Gastrocnemius medialis (tissue), 4 donors: ENCODE measurements around the gene KIFC3. TPM values are rescaled to one million over a fixed set of nuclear protein-coding genes. Genes with fewer than 3 reads are reported as not detected.

Source experiments
- ATAC-seq, 2 donors: fragments of 150-250 bp; one replicate each; pipeline ENCODE4 v1.9.1; 2016
- DNase-seq, 2 donors: peaks; one replicate each; pipeline ENCODE4 v3.0.0-alpha.2; 2019
- H3K27ac ChIP-seq, 4 donors: fragments of 200-600 bp; sonication (generic); 1 replicate in 1 of 4; 2 replicates in 3 of 4; pipeline ENCODE4 v1.5.1; 2016 to 2018; ENCODE audit warnings: mild to moderate bottlenecking in 2 of 4, moderate library complexity in 1 of 4
- H3K27me3 ChIP-seq, 3 donors: fragments of 200-600 bp; sonication (generic) in 2 of 3; 1 replicate in 1 of 3; 2 replicates in 2 of 3; pipeline versions ENCODE4 v1.5.1 to v1.6.0; 2016 to 2019; ENCODE audit warnings: mild to moderate bottlenecking in 1 of 3, moderate library complexity in 1 of 3
- H3K36me3 ChIP-seq, 2 donors: fragments of 200-600 bp; sonication (generic) in 1 of 2; one replicate each; pipeline ENCODE4 v1.5.1; 2017 to 2018
- H3K4me1 ChIP-seq, 2 donors: fragments of 200-600 bp; sonication (generic) in 1 of 2; one replicate each; pipeline ENCODE4 v1.5.1; 2016 to 2017; ENCODE audit warnings: mild to moderate bottlenecking in 2 of 2
- H3K4me3 ChIP-seq, 4 donors: fragments of 200-600 bp; sonication (generic) in 3 of 4; 1 replicate in 1 of 4; 2 replicates in 3 of 4; pipeline ENCODE4 v1.5.1; 2016 to 2019; ENCODE audit warnings: mild to moderate bottlenecking in 2 of 4
- H3K9me3 ChIP-seq, 3 donors: fragments of 200-600 bp; sonication (generic) in 2 of 3; 1 replicate in 1 of 3; 2 replicates in 2 of 3; pipeline ENCODE4 v1.5.1; 2016 to 2019
- POLR2A ChIP-seq, 2 donors: fragments of 450-650 bp; IDR thresholded peaks; one replicate each; pipeline ENCODE4 v1.6.1; 2017; ENCODE audit warnings: antibody characterized with exemption in 2 of 2, mild to moderate bottlenecking in 2 of 2, moderate library complexity in 2 of 2
- in situ Hi-C, 4 donors: fragments of 200-750 bp; cut with MboI; loops; one replicate each; pipeline versions ENCODE4 v1.15.0 to v1.8.0; 2017; ENCODE audit warnings: low sequenced_read_pairs in 4 of 4
- intact Hi-C: fragments of 100-400 bp; cut with DNase I; formaldehyde crosslinking; loops from one replicate; pipeline ENCODE4 v1.15.1; 2023; ENCODE audit warnings: low total_unique reads
- total RNA-seq, 4 donors: library from RNA; depleted of rRNA; stranded (reverse); fragments of >200 nt; gene quantifications; one replicate each; pipeline versions ENCODE4 v1.1.0 to v1.2.3, GENCODE V29; 2016
- TF ChIP-seq, protein P1 (sequence below), 5 experiments: fragments of 450-650 bp in 3 of 5; fragments of 200-600 bp in 2 of 5; sonication (generic) in 2 of 5; IDR thresholded peaks in 4 of 5; conservative IDR thresholded peaks in 1 of 5; 1 replicate in 4 of 5; 2 replicates in 1 of 5; pipeline ENCODE4 v1.5.1; 2016 to 2019; ENCODE audit warnings: antibody characterized with exemption in 5 of 5, mild to moderate bottlenecking in 3 of 5, moderate library complexity in 3 of 5

Gene KIFC3
- total RNA-seq, 4 donors from 2014 or later = 2.1 to 12.0 (median 3.2) TPM

DNA sequence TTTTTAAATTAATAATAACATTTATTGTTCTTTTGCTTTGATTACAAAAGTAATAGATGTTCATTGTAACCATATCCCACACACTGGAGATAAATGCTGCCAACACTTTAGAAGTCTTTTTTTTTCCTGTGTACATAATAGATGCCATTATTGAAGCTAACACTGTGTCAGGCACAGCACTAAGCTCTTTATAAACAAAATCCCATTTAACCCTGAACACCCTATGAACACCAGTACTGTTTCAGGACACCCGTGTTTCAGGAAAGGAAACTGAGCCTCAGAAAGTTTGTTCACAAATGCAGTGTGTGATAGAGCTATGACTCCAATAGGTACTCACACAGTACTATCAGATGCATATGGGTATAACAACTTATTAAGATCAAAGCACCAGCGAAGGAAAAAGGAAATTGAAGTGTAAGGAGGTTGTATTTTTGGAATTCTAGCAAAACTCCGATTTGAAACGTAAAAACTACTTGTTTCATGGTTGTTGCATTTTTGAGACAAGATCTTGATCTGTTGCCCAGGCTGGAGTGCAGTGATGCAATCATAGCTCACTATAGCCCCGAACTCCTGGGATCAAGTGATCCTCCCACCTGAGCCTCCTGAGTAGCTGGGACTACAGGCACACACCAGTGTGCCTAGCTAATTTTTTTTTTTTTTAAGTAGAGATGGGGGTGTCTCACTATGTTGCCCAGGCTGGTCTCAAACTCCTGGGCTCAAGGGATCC, 2.0 kb upstream of the KIFC3 start:
- in situ Hi-C loops (no loop called here), intact Hi-C loops (no loop called here)
- Histone ChIP-seq H3K4me3 (no peak overlapping the region), H3K27me3 (no peaks in the 10 kb centered on the region), H3K9me3 (no peaks in the 10 kb centered on the region), H3K27ac (peak overlapping the region in 3 of 4 donors; percentile 51 to 77 (median 54)), H3K36me3 (no peaks in the 10 kb centered on the region), H3K4me1 (peaks cover 42 to 54% of the 10 kb centered on the region in 2 donors)
- DNase-seq (no peak), ATAC-seq (no peak)
- no peak for TF ChIP-seq POLR2A (IDR thresholded peaks at IDR 0.05)
- TF ChIP-seq, protein P1, sequence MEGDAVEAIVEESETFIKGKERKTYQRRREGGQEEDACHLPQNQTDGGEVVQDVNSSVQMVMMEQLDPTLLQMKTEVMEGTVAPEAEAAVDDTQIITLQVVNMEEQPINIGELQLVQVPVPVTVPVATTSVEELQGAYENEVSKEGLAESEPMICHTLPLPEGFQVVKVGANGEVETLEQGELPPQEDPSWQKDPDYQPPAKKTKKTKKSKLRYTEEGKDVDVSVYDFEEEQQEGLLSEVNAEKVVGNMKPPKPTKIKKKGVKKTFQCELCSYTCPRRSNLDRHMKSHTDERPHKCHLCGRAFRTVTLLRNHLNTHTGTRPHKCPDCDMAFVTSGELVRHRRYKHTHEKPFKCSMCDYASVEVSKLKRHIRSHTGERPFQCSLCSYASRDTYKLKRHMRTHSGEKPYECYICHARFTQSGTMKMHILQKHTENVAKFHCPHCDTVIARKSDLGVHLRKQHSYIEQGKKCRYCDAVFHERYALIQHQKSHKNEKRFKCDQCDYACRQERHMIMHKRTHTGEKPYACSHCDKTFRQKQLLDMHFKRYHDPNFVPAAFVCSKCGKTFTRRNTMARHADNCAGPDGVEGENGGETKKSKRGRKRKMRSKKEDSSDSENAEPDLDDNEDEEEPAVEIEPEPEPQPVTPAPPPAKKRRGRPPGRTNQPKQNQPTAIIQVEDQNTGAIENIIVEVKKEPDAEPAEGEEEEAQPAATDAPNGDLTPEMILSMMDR (IDR thresholded peaks at IDR 0.05 in 4 of 5, conservative IDR thresholded peaks at IDR 0.05 in 1 of 5) = no peak

DNA sequence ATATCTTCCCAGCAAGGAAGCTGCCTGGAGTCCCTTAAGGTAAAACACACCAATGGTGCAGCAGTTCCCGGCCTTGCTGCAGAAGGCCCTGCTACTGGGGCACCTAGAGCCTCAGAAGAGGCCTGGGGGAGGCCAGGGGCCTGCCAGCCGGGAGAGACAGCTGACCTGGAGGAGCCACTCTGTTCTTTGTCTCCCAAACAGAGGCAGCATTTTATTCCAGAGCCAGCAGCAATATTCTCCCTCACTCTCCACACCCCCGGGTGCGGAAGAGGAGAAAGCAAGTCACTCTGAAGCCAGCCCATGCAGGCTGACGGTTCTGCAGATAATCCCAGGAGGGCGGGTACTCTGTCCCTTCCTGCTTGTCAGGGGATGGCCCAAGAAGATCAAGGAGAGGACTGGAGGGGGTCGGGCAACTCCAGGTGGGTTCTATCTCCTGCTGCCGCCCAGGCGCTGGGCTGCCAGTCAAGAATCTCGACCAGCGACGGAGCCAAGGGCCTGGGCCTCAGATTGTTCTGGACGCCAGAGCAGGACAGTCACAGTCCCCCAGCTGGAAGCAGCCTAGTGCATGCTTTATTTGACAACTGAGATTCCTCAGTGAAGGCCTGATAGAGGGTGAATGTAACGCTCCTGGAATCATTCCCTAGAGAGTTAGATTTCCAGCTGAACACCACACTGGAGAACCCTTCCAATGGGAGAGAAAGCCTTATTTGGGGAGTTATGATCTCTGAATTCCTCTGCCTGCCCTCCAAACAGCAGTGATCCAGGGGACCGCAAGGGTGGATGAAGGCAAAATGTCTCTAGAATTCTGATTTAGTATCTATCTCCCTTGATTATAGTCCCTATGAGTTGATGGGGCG, 1.1 kb upstream of the KIFC3 start:
- no peaks in the 10 kb centered on the region for H3K27me3 ChIP-seq
- no peak for DNase-seq
- ATAC-seq = no peak
- in situ Hi-C loops (no loop called here), intact Hi-C loops (loop anchor here (2.0 kb wide), 1 partner anchor 59 kb away; no protein-coding TSS in a partner anchor)
- H3K36me3 ChIP-seq = no peaks in the 10 kb centered on the region
- peaks cover 51 to 53% of the 10 kb centered on the region in 2 donors for H3K4me1 ChIP-seq
- H3K27ac ChIP-seq = peak overlapping the region; percentile 51 to 77 (median 54)
- TF ChIP-seq, protein P1 (IDR thresholded peaks at IDR 0.05 in 4 of 5, conservative IDR thresholded peaks at IDR 0.05 in 1 of 5) = no peak
- no peak for TF ChIP-seq POLR2A (IDR thresholded peaks at IDR 0.05)
- H3K9me3 ChIP-seq = no peaks in the 10 kb centered on the region
- no peak overlapping the region for H3K4me3 ChIP-seq

DNA sequence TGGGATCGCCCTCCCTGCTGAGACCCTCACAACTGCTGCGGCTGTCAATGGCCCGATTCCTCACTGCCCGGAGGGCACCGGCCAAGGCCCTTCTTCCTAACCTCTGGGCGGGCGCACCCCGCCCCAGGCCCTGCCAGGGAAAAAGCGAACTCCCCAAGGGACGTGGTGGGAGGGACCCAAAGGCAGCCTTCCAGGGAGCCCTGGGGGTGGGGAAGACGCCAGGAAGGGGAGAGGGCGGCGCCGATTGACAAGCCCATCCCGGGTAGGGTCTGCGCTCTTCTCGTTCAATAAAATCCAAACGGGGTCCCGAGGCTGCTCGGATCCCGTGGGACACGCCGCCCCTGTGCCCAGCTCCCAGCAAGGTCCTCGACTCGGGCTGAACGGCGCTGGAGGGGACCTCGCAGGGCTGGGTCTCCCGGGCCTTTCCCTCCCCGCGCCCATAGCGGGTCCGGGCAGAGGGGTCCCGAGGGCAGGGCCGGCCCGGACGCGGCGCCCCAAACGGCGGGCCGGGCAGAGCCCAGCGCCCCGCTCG, 416 bp downstream of the KIFC3 start:
- TF ChIP-seq, protein P1 (IDR thresholded peaks at IDR 0.05 in 4 of 5, conservative IDR thresholded peaks at IDR 0.05 in 1 of 5) = no peak
- no peak for TF ChIP-seq POLR2A (IDR thresholded peaks at IDR 0.05)
- peak overlapping the region; percentile 64 to 72 (median 66) for H3K27ac ChIP-seq
- H3K9me3 ChIP-seq = no peaks in the 10 kb centered on the region
- H3K27me3 ChIP-seq = no peaks in the 10 kb centered on the region
- H3K36me3 ChIP-seq = no peaks in the 10 kb centered on the region
- H3K4me1 ChIP-seq = peaks cover 57 to 65% of the 10 kb centered on the region in 2 donors
- in situ Hi-C loops (no loop called here), intact Hi-C loops (loop anchor here (2.0 kb wide), 1 partner anchor 61 kb away; no protein-coding TSS in a partner anchor)
- no peak for DNase-seq
- ATAC-seq = peak in 1 of 2 donors; percentile 1
- peak overlapping the region; percentile 52 to 58 (median 54) for H3K4me3 ChIP-seq

DNA sequence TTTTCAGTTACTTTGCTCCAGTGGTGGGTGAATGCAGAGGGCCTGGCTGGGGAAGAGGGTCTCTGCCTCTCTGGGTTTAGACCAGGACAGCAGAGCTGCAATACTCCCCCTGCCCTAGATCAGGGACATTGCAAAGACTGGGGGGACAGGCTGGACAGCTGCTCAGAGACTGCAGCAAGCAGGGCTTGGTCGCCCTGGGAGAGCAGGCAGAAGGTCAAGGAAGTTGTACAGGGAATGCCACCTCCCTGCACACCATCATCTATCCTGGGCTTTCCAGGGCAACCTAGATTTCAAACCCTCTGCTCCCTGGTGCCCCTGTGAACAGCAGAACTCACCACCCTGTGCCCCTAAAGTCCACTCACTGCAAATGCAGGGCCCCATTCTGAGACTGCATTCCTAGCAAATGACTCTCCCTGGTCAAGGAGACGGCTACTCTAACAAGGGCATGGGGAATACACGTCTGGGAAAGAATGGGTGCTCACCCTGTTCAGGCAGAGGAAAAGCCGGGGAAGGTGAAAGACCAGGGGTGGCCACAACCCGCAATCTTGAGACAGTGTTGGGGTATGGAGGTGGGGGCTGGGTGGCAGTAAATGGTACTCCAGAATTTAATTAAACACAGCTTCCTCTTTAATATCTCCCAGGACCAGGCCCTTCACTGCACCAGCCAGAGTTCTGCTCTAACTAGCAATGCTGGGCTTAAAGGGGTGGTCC, 1.0 kb downstream of the KIFC3 start:
- no peaks in the 10 kb centered on the region for H3K27me3 ChIP-seq
- H3K9me3 ChIP-seq = no peaks in the 10 kb centered on the region
- peak overlapping the region; percentile 52 to 58 (median 54) for H3K4me3 ChIP-seq
- in situ Hi-C loops (no loop called here), intact Hi-C loops (no loop called here)
- no peaks in the 10 kb centered on the region for H3K36me3 ChIP-seq
- TF ChIP-seq, protein P1 (IDR thresholded peaks at IDR 0.05 in 4 of 5, conservative IDR thresholded peaks at IDR 0.05 in 1 of 5) = no peak
- TF ChIP-seq POLR2A (IDR thresholded peaks at IDR 0.05) = no peak
- peak overlapping the region; percentile 64 to 72 (median 66) for H3K27ac ChIP-seq
- DNase-seq (no peak), ATAC-seq (no peak)
- peaks cover 57 to 65% of the 10 kb centered on the region in 2 donors for H3K4me1 ChIP-seq
